OCI-LY3 (cell line): ENCODE data around the gene FCRLB.
A peak's percentile ranks its signal among the peaks of the same experiment; 100 is the strongest.

Experiments
- H2AFZ ChIP-seq: fragments of 200-600, 300-600 bp; shearing (Covaris generic); 2 replicates; pipeline ENCODE4 v1.6.0; 2014; ENCODE audit warnings: antibody characterized with exemption, low read depth, low read length
- H3K27ac ChIP-seq: fragments of 200-600, 300-600 bp; sonication (generic); 2 replicates; pipeline ENCODE4 v1.5.1; 2014; ENCODE audit warnings: mild to moderate bottlenecking, low read length, moderate library complexity, mixed read lengths
- H3K27me3 ChIP-seq: fragments of 200-600, 300-600 bp; sonication (generic); 2 replicates; pipeline ENCODE4 v1.6.1; 2014; ENCODE audit warnings: low read depth, low read length, mixed read lengths
- H3K36me3 ChIP-seq: fragments of 200-600, 300-600 bp; sonication (generic); replicated peaks from 2 replicates; pipeline ENCODE3; 2014; ENCODE audit warnings: low read depth, low read length, mixed read lengths
- H3K4me1 ChIP-seq: fragments of 300-600, 200-600 bp; sonication (generic); 2 replicates; pipeline ENCODE4 v1.6.1; 2014; ENCODE audit warnings: low read length, mixed read lengths
- H3K4me2 ChIP-seq: fragments of 200-600, 300-600 bp; sonication (generic); 2 replicates; pipeline ENCODE4 v1.6.1; 2014; ENCODE audit warnings: low read length, mixed read lengths
- H3K4me3 ChIP-seq: fragments of 300-600, 200-600 bp; sonication (generic); 2 replicates; pipeline ENCODE4 v1.5.1; 2014; ENCODE audit warnings: antibody characterized with exemption, mild to moderate bottlenecking, low read length, moderate library complexity
- H3K79me2 ChIP-seq: fragments of 300-600, 200-600 bp; shearing (Covaris generic); 2 replicates; pipeline ENCODE4 v1.6.1; 2014; ENCODE audit warnings: mild to moderate bottlenecking, low read length, mixed read lengths
- H3K9ac ChIP-seq: fragments of 300-600, 200-600 bp; shearing (Covaris generic); 2 replicates; pipeline ENCODE4 v1.6.0; 2014; ENCODE audit warnings: mild to moderate bottlenecking, low read length, moderate library complexity
- H3K9me3 ChIP-seq: fragments of 200-600, 300-600 bp; shearing (Covaris generic); 2 replicates; pipeline ENCODE4 v1.6.1; 2014; ENCODE audit warnings: low read length, mixed read lengths; ENCODE audit not compliant: insufficient read depth
- H4K20me1 ChIP-seq: fragments of 200-600, 300-600 bp; sonication (generic); 2 replicates; pipeline ENCODE4 v1.6.1; 2016; ENCODE audit warnings: low read length, mixed read lengths; ENCODE audit not compliant: insufficient read depth
- EZH2phosphoT487 ChIP-seq: fragments of 200-600 bp; shearing (Covaris generic); IDR thresholded peaks from 2 replicates; pipeline ENCODE4 v1.6.1; 2018; ENCODE audit warnings: antibody characterized with exemption, mixed run types, low read depth
- TF ChIP-seq, protein P1 (sequence below): fragments of 200-600, 300-600 bp; sonication (generic); IDR thresholded peaks from 2 replicates; pipeline ENCODE4 v1.5.1; 2014; ENCODE audit warnings: antibody characterized with exemption, low read length, low read depth

FCRLB gene

DNA sequence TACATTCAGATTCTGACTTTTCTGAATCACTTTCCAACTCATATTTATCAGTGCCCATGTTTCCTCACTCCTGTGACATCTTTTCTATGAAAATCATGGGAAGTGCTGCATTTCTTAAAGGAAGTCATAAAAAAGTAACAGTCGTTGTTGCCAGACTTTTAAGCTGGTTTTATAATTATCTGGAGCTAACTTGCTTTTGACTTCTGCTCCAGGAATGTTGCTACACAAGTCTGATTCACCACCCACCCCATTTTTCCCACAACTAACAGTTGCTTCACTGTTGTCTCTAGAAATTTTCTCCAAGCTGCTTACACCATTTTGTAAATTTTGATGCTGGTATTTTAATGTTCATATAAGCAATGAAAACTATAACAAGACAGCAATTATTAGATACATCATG is 12.2 kb downstream of the FCRLB start:
- Histone ChIP-seq H3K4me1 (peaks cover 57% of the 10 kb centered on the region), H3K9me3 (no peaks in the 10 kb centered on the region), H3K27ac (no peak overlapping the region), H2AFZ (no peak overlapping the region), H3K4me3 (no peak overlapping the region), H3K36me3 (no peaks in the 10 kb centered on the region), H3K79me2 (no peaks in the 10 kb centered on the region), H3K9ac (no peak overlapping the region), H4K20me1 (no peaks in the 10 kb centered on the region), H3K27me3 (no peaks in the 10 kb centered on the region), H3K4me2 (no peak overlapping the region)
- no peak for TF ChIP-seq EZH2phosphoT487
- TF ChIP-seq, protein P1, sequence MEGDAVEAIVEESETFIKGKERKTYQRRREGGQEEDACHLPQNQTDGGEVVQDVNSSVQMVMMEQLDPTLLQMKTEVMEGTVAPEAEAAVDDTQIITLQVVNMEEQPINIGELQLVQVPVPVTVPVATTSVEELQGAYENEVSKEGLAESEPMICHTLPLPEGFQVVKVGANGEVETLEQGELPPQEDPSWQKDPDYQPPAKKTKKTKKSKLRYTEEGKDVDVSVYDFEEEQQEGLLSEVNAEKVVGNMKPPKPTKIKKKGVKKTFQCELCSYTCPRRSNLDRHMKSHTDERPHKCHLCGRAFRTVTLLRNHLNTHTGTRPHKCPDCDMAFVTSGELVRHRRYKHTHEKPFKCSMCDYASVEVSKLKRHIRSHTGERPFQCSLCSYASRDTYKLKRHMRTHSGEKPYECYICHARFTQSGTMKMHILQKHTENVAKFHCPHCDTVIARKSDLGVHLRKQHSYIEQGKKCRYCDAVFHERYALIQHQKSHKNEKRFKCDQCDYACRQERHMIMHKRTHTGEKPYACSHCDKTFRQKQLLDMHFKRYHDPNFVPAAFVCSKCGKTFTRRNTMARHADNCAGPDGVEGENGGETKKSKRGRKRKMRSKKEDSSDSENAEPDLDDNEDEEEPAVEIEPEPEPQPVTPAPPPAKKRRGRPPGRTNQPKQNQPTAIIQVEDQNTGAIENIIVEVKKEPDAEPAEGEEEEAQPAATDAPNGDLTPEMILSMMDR: no peak

DNA sequence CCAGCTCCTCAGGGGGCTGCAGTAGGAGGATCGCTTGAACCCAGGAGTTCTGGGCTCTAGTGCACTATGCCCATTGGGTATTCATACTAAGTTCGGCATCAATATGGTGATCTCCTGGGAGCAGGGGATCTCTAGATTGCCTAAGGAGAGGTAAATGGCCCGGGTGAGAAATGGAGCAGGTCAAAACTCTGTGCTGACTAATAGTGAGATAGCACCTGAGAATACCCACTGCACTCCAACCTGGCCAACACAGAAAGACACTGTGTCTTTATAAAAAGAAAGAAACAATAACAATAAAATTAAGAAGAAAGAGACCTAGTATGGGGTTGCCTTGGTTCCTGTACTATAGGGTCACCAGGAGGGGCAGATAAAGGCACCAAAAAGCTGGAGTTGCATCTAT is 14.5 kb downstream of the FCRLB start:
- Histone ChIP-seq H3K27me3 (no peaks in the 10 kb centered on the region), H3K4me2 (peak overlapping the region; percentile 56), H3K36me3 (no peaks in the 10 kb centered on the region), H3K4me3 (peak overlapping the region; percentile 1; the same call in 1 of the 2 replicates), H3K27ac (no peak overlapping the region), H4K20me1 (no peaks in the 10 kb centered on the region), H3K9me3 (no peaks in the 10 kb centered on the region), H2AFZ (no peak overlapping the region), H3K9ac (no peak overlapping the region), H3K79me2 (no peaks in the 10 kb centered on the region), H3K4me1 (peaks cover 58% of the 10 kb centered on the region)
- TF ChIP-seq EZH2phosphoT487: no peak
- TF ChIP-seq, protein P1: no peak

GRCh38 chr1:161736335-161736969 is 15.1 kb downstream of the FCRLB start:
- peak overlapping the region; percentile 12; the same call in 1 of the 2 replicates for H3K9ac ChIP-seq
- H3K36me3 ChIP-seq: no peaks in the 10 kb centered on the region
- H3K9me3 ChIP-seq: no peaks in the 10 kb centered on the region
- H3K79me2 ChIP-seq: no peaks in the 10 kb centered on the region
- H2AFZ ChIP-seq: peak overlapping the region; percentile 85
- H3K27ac ChIP-seq: no peak overlapping the region
- H4K20me1 ChIP-seq: no peaks in the 10 kb centered on the region
- peak overlapping the region; percentile 1; the same call in 1 of the 2 replicates for H3K4me3 ChIP-seq
- peak overlapping the region; percentile 56 for H3K4me2 ChIP-seq
- peaks cover 64% of the 10 kb centered on the region for H3K4me1 ChIP-seq
- TF ChIP-seq EZH2phosphoT487: no peak
- TF ChIP-seq, protein P1: no peak
- H3K27me3 ChIP-seq: no peaks in the 10 kb centered on the region

GRCh38 chr1:161737625-161738024 is 16.3 kb downstream of the FCRLB start:
- H3K4me3 ChIP-seq: no peak overlapping the region
- H4K20me1 ChIP-seq: no peaks in the 10 kb centered on the region
- no peak for TF ChIP-seq EZH2phosphoT487
- TF ChIP-seq, protein P1: no peak
- peaks cover 70% of the 10 kb centered on the region for H3K4me1 ChIP-seq
- no peaks in the 10 kb centered on the region for H3K9me3 ChIP-seq
- no peak overlapping the region for H3K9ac ChIP-seq
- no peak overlapping the region for H3K27ac ChIP-seq
- no peak overlapping the region for H2AFZ ChIP-seq
- no peaks in the 10 kb centered on the region for H3K79me2 ChIP-seq
- no peaks in the 10 kb centered on the region for H3K36me3 ChIP-seq
- H3K4me2 ChIP-seq: no peak overlapping the region
- no peaks in the 10 kb centered on the region for H3K27me3 ChIP-seq
